Cardiac fibroblast (primary cell): ENCODE results near the gene TEX30.
A peak's percentile ranks its signal among the peaks of the same experiment; 100 is the strongest.

ENCODE experiments used
- DNase-seq, 2 donors: peaks; one replicate each; pipeline versions ENCODE4 v3.0.0 to v3.0.0-alpha.2; 2010; ENCODE audit warnings: low read depth in 2 of 2
- H3K4me3 ChIP-seq, 2 donors: replicated peaks in 1 of 2; 1 replicate in 1 of 2; 2 replicates in 1 of 2; pipeline ENCODE4 v1.5.1; 2011; ENCODE audit warnings: low read depth in 2 of 2, low read length in 2 of 2, mild to moderate bottlenecking in 2 of 2, moderate library complexity in 1 of 2
- TF ChIP-seq, protein P1 (sequence below): IDR thresholded peaks from one replicate; pipeline ENCODE4 v1.5.1; 2011; ENCODE audit warnings: low read depth, mild to moderate bottlenecking, low read length, inconsistent platforms

Gene TEX30

DNA sequence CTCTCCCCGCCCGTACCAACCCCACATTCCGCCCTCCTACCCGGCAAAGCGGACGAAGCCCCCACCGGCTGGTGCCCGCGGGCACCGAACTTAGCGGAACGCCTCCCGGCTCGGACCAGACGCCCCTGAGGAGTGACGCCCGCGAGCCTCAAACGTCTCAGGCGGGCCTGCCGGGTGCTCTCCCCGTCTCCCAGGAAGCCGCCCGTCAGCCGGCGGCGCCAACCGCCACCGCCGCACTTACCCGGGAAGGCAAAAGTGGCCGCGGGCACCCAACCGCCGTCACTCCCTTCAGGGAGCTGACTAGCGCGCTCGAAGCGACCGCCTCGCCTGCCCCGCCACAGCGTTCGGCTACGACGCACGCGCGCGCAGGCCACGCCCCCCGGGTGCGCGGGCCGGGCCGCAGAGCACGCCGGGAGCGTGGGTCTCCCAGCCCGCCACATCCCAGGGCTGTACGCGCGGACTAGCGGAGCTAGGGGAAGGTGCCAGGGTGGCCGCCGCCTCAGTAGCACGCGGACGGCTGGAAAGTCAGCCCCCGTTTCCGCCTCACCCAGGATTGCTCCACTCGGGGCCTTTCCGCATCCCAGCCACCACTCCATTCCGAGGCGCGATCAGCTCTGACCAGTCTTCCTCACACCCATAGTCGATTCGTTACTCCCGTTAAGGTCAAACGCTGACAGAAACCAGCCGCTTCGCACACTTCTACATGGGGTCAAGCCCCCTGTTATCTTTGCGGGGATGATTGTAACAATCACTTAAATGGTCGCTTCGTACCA lies at the start of gene TEX30:
Gene TEX30, minus strand, starts transcription at position 346 of the 773 bp plus-strand sequence. CDS start 3,760 bp downstream, outside the sequence.
- H3K4me3 ChIP-seq, result peak within 1 kb of the TSS; percentile 88 to 89
- TF ChIP-seq, protein P1, sequence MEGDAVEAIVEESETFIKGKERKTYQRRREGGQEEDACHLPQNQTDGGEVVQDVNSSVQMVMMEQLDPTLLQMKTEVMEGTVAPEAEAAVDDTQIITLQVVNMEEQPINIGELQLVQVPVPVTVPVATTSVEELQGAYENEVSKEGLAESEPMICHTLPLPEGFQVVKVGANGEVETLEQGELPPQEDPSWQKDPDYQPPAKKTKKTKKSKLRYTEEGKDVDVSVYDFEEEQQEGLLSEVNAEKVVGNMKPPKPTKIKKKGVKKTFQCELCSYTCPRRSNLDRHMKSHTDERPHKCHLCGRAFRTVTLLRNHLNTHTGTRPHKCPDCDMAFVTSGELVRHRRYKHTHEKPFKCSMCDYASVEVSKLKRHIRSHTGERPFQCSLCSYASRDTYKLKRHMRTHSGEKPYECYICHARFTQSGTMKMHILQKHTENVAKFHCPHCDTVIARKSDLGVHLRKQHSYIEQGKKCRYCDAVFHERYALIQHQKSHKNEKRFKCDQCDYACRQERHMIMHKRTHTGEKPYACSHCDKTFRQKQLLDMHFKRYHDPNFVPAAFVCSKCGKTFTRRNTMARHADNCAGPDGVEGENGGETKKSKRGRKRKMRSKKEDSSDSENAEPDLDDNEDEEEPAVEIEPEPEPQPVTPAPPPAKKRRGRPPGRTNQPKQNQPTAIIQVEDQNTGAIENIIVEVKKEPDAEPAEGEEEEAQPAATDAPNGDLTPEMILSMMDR, result no peak
- DNase-seq, result peak; percentile 78 to 87

DNA sequence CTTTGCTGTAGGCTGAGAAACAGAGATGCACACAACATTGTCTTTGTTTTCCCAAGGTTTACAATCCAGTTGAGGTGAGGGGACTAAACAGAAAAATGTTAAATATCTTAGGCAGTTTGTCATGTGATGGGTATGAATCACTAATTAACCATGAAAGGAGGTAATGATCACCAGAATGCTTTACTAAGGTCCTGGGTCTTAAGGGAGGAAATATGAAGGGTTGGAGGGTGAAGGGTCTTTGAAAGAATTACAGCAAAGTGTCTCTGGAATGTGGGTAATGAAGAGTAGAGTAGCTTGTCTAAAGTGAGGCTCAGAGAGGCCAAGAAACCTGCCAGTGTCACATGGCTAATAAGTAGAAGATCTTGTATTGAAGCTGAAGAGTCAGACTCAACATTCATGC lies 44.3 kb upstream of the TEX30 start:
- no peak overlapping the region for H3K4me3 ChIP-seq
- DNase-seq, result no peak
- TF ChIP-seq, protein P1, result no peak

DNA sequence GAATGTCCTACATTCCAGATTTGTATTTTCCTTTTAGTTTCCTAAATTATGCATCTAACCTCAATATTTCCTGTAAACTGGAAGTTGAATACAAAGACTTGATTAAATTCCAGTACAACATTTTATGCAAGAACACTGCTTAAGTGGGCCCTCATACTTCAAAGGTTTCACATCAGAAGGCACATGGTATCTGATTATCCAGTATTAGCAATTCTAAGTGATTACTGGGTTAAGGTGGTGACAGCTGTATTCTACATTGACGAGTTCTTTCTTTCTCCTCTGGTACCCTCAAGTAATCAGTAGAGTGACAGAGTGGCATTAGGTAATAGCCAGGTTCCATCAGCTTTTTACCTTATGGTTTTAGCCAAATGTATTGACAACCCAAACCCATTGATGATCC lies 43.7 kb upstream of the TEX30 start:
- no peak for DNase-seq
- no peak overlapping the region for H3K4me3 ChIP-seq
- TF ChIP-seq, protein P1, result no peak

DNA sequence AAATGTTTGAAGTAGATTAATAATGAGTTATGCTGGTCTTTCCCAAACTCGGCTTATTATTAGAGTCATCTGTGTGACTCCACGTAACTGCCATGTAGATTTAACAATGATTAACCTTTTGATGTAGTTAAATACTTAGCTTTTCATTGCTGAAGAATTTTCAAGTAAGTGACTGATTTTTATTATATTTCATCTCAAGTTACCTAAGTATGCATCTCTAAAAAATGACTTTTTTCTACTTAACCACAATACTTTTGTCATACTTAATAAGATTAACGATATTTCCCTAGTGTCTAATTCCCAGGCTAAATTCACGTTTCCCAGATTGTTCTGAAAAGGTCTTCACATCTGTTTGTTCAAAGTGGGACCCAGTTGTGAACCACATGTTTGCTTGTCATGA lies 43.1 kb upstream of the TEX30 start:
- TF ChIP-seq, protein P1, result no peak

DNA sequence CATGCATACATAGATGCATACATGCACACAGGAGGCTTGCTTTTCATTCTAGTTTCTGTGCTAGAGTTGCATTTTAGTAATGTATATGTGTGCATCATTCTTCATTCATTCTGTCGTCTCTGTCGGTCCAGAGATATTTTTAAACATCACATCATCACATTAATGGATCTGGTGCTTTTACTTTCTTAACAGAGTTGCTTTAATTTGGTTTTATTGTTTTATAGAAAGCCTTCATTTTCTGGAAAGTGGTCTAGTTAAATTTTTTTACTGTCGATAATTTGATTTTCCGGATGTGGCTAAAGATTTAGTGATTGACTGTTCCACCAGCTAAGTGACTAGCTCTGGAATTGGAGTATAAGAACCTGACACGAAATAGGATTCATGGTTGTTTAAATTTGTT lies 42.2 kb upstream of the TEX30 start:
- TF ChIP-seq, protein P1, result no peak
- H3K4me3 ChIP-seq, result no peak overlapping the region
- no peak for DNase-seq

More for the DNA sequence above, 43.1 kb upstream of the TEX30 start:
- DNase-seq, result no peak
- no peak overlapping the region for H3K4me3 ChIP-seq

DNA sequence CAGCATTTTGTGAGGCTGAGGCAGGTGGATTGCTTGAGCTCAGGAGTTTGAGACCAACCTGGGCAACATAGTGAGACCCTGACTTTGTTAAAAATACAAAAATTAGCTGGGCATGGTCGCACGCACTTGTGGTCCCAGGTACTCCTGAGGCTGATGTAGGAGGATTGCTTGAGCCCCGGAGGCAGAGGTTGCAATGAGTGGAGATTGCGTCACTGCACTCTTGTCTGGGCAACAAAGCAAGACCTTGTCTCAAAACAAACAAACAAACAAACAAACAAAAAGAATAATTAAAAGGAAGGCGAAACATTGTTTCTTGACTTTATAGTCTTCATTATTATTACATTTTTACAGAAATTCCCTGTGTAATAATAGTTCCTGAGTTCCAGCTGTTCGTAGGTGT lies 41.2 kb upstream of the TEX30 start:
- TF ChIP-seq, protein P1, result no peak
- no peak for DNase-seq
- H3K4me3 ChIP-seq, result no peak overlapping the region
